Nephron progenitor cell (in vitro differentiated cells): ENCODE results near the gene ACSS1.

Experiments
- DNase-seq: peaks from one replicate; pipeline ENCODE4 v3.0.0; 2021
- H3K27ac Mint-ChIP-seq: 2 replicates; pipeline ENCODE4 v1.8.0; 2021; ENCODE audit warnings: mild to moderate bottlenecking, moderate library complexity, mixed read lengths
- H3K27me3 Mint-ChIP-seq: 2 replicates; pipeline ENCODE4 v1.8.0; 2021; ENCODE audit warnings: mild to moderate bottlenecking, low read depth, mixed read lengths; ENCODE audit not compliant: poor library complexity
- H3K36me3 Mint-ChIP-seq: 2 replicates; pipeline ENCODE4 v1.8.0; 2021; ENCODE audit warnings: low read depth, mixed read lengths
- H3K4me1 Mint-ChIP-seq: 2 replicates; pipeline ENCODE4 v1.8.0; 2021; ENCODE audit warnings: mixed read lengths
- H3K4me3 Mint-ChIP-seq: 2 replicates; pipeline ENCODE4 v1.8.0; 2021; ENCODE audit warnings: mild to moderate bottlenecking, moderate library complexity, mixed read lengths
- H3K9me3 Mint-ChIP-seq: 2 replicates; pipeline ENCODE4 v1.8.0; 2021; ENCODE audit warnings: mild to moderate bottlenecking, moderate library complexity, mixed read lengths
- CTCF ChIP-seq: fragments of 200-600 bp; sonication (generic); IDR thresholded peaks from 2 replicates; pipeline ENCODE4 v1.5.0; 2021; ENCODE audit warnings: antibody characterized with exemption

Gene ACSS1

GRCh38 chr20:25090492-25091429, 32.8 kb upstream of the ACSS1 start:
- Mint-ChIP-seq H3K27ac (no peak overlapping the region), H3K9me3 (peaks cover 4% of the 10 kb centered on the region), H3K27me3 (peaks cover 79% of the 10 kb centered on the region), H3K36me3 (no peaks in the 10 kb centered on the region), H3K4me1 (no peaks in the 10 kb centered on the region), H3K4me3 (no peak overlapping the region)
- no peak for TF ChIP-seq CTCF
- no peak for DNase-seq

GRCh38 chr20:25089662-25090061, 31.7 kb upstream of the ACSS1 start:
- H3K27me3 Mint-ChIP-seq = peaks cover 79% of the 10 kb centered on the region

GRCh38 chr20:25089096-25089495, 31.2 kb upstream of the ACSS1 start:
- Mint-ChIP-seq H3K9me3 (peaks cover 8% of the 10 kb centered on the region), H3K27ac (no peak overlapping the region), H3K36me3 (no peaks in the 10 kb centered on the region), H3K4me3 (no peak overlapping the region), H3K4me1 (no peaks in the 10 kb centered on the region), H3K27me3 (peaks cover 80% of the 10 kb centered on the region)
- DNase-seq = no peak
- no peak for TF ChIP-seq CTCF

More at GRCh38 chr20:25089662-25090061, 31.7 kb upstream of the ACSS1 start:
- peaks cover 8% of the 10 kb centered on the region for H3K9me3 Mint-ChIP-seq
- no peak overlapping the region for H3K27ac Mint-ChIP-seq
- DNase-seq = no peak
- H3K4me3 Mint-ChIP-seq = no peak overlapping the region
- no peak for TF ChIP-seq CTCF
- no peaks in the 10 kb centered on the region for H3K36me3 Mint-ChIP-seq
- H3K4me1 Mint-ChIP-seq = no peaks in the 10 kb centered on the region

GRCh38 chr20:25088267-25088666, 30.3 kb upstream of the ACSS1 start:
- peaks cover 8% of the 10 kb centered on the region for H3K9me3 Mint-ChIP-seq

GRCh38 chr20:25087186-25087929, 29.4 kb upstream of the ACSS1 start:
- TF ChIP-seq CTCF = no peak
- DNase-seq = no peak
- H3K4me1 Mint-ChIP-seq = no peaks in the 10 kb centered on the region
- H3K36me3 Mint-ChIP-seq = no peaks in the 10 kb centered on the region
- H3K9me3 Mint-ChIP-seq = peaks cover 8% of the 10 kb centered on the region
- H3K27me3 Mint-ChIP-seq = peaks cover 90% of the 10 kb centered on the region
- no peak overlapping the region for H3K27ac Mint-ChIP-seq
- no peak overlapping the region for H3K4me3 Mint-ChIP-seq

More at GRCh38 chr20:25088267-25088666, 30.3 kb upstream of the ACSS1 start:
- DNase-seq = no peak
- no peak overlapping the region for H3K27ac Mint-ChIP-seq
- peaks cover 84% of the 10 kb centered on the region for H3K27me3 Mint-ChIP-seq
- no peaks in the 10 kb centered on the region for H3K36me3 Mint-ChIP-seq
- no peak overlapping the region for H3K4me3 Mint-ChIP-seq
- no peak for TF ChIP-seq CTCF
- no peaks in the 10 kb centered on the region for H3K4me1 Mint-ChIP-seq
